GM18520 (cell line): Measurements from ENCODE around the gene MACROD2.

Experiments used
- ATAC-seq: cut with Tn5 transposase; IDR thresholded peaks from one replicate; pipeline ENCODE4 v1.9.1; 2021; ENCODE audit not compliant: unreplicated experiment

MACROD2 gene

GRCh38 chr20:15449061-15449460, 1453.7 kb downstream of the MACROD2 start:
- no peak for ATAC-seq

GRCh38 chr20:15451241-15451640, 1455.9 kb downstream of the MACROD2 start:
- ATAC-seq, result no peak

- ATAC-seq, result no peak
Observed at GRCh38 chr20:15455279-15455678, 1460.0 kb downstream of the MACROD2 start.

- no peak for ATAC-seq
Observed at GRCh38 chr20:15461938-15462337, 1466.6 kb downstream of the MACROD2 start.

- ATAC-seq, result peak; percentile 58
Observed at GRCh38 chr20:15475483-15475882, 1480.2 kb downstream of the MACROD2 start.

- ATAC-seq, result no peak
Observed at GRCh38 chr20:15476186-15476585, 1480.9 kb downstream of the MACROD2 start.

- ATAC-seq, result no peak
Observed at GRCh38 chr20:15476781-15477180, 1481.5 kb downstream of the MACROD2 start.

- no peak for ATAC-seq
Observed at GRCh38 chr20:15482525-15482924, 1487.2 kb downstream of the MACROD2 start.

- ATAC-seq, result no peak
Observed at GRCh38 chr20:15485519-15485918, 1490.2 kb downstream of the MACROD2 start.

GRCh38 chr20:15487030-15487429, 1491.7 kb downstream of the MACROD2 start:
- ATAC-seq, result no peak

- no peak for ATAC-seq
Observed at GRCh38 chr20:15487682-15488081, 1492.4 kb downstream of the MACROD2 start.

GRCh38 chr20:15491575-15491974, 1496.3 kb downstream of the MACROD2 start:
- no peak for ATAC-seq

GRCh38 chr20:15494851-15495250, 1499.5 kb downstream of the MACROD2 start:
- ATAC-seq, result no peak

GRCh38 chr20:15496501-15497039, 1501.3 kb downstream of the MACROD2 start:
- no peak for ATAC-seq

- ATAC-seq, result no peak
Observed at GRCh38 chr20:15498926-15499325, 1503.6 kb downstream of the MACROD2 start.

GRCh38 chr20:15506311-15506710, 1511.0 kb downstream of the MACROD2 start:
- ATAC-seq, result no peak

- no peak for ATAC-seq
Observed at GRCh38 chr20:15507151-15507550, 1511.8 kb downstream of the MACROD2 start.

GRCh38 chr20:15511551-15511950, 1516.2 kb downstream of the MACROD2 start:
- no peak for ATAC-seq

GRCh38 chr20:15512916-15513315, 1517.6 kb downstream of the MACROD2 start:
- ATAC-seq, result no peak

GRCh38 chr20:15515691-15516090, 1520.4 kb downstream of the MACROD2 start:
- no peak for ATAC-seq

GRCh38 chr20:15520930-15521524, 1525.7 kb downstream of the MACROD2 start:
- no peak for ATAC-seq

GRCh38 chr20:15523400-15523799, 1528.1 kb downstream of the MACROD2 start:
- no peak for ATAC-seq
